ENCODE results near the gene GCK.

Gene GCK

DNA sequence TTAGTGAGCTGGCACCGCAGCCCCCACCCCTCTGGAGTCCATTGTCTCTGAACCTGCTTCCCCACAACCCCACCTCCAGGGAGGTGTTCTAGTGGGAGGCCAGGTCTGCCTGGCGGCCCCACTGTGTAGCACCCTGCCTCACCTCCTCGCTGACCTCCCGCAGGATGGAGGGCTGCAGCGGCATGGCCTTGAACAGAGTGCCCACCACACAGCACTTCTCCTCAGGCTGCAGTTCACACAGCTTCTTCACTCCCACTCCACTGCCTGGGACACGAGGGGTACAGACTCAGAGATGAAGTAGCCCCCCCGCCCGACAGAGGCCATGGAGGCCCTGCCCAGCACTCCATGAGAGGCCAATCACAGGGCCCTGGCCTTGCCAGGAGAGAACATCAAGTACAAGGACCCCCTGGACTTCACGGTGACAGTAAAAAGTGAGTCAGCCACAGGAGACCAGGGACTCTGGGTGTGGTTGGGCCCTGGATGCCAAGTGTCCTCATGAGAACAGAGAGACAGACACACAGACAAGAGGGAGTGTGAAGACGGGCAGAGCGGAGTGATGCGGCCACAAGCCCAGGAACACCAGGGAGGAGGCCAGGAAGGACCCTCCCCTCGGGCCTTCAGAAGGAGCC is 71.3 kb downstream of the GCK start:
- no peak for DNase-seq (ENCODE audit: low read depth, low spot score)

DNA sequence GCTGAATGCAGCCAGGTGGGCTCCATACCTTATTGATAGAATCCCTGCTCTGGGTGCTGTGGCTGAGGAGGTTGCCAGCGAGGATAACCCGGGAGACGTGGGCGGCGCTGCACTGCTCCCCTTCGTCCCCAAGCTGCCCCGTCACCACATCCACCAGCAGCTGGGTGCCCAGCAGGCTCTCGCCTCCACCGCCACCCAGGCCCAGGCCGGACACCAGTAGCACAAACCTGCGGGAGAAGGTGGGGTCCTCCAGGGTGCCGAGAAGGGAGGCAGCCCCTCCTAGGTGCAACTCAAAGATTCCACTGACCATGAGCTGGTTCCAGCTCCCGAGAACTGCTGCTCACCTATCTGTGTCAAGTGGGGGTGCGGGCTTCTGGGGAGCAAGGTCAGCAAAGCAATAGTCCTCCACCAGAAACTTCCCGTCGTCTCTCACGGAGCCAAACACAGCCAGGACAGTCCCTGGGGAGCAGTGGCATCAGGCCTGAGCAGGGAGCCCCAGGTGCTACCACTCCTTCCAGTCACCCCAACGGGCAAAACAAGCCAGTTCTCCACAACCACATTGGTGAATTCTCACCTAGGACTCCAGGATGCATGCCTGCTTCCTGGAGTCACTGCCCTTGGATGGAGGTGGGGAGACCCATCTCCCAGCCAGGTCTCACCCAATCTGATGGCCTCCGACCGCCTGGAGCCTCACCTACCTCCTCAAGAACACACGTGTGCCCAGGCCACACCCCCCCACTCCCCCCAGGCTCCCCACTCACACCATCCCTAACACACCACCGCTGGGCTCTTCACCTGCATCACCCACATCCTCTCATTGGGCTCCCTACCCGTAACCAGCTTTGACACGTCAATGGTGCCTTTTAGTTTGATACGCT is 72.2 kb downstream of the GCK start:
- no peak for DNase-seq (ENCODE audit: low read depth, low spot score)

DNA sequence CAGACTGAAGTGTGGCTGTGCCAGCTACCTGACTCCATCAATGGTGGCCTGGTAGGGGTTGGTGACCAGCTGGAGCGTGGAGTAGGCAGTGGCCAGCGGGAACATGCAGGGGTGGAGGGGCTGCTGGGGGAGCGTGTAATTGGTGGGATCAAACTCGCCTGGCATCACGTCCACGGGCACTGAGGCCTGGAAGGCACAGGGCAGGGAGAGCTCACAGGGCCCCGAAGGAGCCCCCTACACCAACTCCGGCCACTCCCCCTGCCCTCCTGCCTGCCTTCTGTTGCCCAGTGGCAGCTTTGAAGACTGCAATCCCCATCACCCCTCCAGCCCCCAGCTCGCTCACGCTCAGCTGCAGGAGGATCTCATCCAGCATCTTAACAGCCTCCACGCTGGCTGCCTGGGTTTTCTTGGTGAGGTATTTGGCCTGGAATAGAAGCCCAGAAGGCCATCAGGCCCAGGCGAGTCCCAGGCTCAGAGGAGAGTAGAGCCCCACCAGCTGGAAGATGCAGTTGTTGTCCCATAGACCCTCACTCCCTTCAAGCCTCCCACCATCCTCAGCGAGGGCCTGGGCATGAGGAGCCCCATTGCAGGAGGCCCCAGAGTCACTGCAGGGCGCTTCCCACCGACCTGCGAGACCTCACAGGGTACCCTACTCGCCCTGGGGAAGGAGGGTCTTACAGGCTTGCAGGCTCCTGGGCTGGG is 73.0 kb downstream of the GCK start:
- no peak for DNase-seq (ENCODE audit: low read depth, low spot score)

GRCh38 chr7:44114586-44115310 is 74.5 kb downstream of the GCK start:
- DNase-seq (ENCODE audit: low read depth, low spot score): no peak

DNA sequence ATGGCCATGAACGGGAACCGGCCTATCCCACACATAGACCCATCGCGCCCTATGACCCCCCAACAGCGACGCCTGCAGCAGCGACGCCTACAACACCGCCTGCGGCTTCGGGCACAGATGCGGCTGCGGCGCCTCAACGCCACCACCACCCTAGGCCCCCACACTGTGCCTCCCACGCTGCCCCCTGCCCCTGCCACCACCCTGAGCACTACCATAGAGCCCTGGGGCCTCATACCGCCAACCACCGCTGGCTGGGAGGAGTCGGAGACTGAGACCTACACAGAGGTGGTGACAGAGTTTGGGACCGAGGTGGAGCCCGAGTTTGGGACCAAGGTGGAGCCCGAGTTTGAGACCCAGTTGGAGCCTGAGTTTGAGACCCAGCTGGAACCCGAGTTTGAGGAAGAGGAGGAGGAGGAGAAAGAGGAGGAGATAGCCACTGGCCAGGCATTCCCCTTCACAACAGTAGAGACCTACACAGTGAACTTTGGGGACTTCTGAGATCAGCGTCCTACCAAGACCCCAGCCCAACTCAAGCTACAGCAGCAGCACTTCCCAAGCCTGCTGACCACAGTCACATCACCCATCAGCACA is 75.4 kb downstream of the GCK start:
- no peak for DNase-seq (ENCODE audit: low read depth, low spot score)

- DNase-seq (ENCODE audit: low read depth, low spot score): no peak
Measured at GRCh38 chr7:44112997-44113763, 76.1 kb downstream of the GCK start.

GRCh38 chr7:44112231-44112996 is 76.8 kb downstream of the GCK start:
- no peak for DNase-seq (ENCODE audit: low read depth, low spot score)

DNA sequence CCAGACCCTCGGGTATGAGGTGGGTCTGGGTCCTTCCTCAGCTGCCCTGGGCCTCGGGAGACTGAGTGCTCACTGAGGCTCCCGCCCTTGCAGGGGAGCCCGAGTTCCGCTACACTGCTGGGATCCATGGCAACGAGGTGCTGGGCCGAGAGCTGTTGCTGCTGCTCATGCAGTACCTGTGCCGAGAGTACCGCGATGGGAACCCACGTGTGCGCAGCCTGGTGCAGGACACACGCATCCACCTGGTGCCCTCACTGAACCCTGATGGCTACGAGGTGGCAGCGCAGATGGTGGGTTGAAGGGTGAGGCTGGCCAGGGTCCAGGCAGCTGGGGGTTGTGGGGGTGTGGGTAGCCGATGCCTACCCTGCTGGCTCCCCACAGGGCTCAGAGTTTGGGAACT is 77.5 kb downstream of the GCK start:
- no peak for DNase-seq (ENCODE audit: low read depth, low spot score)

DNA sequence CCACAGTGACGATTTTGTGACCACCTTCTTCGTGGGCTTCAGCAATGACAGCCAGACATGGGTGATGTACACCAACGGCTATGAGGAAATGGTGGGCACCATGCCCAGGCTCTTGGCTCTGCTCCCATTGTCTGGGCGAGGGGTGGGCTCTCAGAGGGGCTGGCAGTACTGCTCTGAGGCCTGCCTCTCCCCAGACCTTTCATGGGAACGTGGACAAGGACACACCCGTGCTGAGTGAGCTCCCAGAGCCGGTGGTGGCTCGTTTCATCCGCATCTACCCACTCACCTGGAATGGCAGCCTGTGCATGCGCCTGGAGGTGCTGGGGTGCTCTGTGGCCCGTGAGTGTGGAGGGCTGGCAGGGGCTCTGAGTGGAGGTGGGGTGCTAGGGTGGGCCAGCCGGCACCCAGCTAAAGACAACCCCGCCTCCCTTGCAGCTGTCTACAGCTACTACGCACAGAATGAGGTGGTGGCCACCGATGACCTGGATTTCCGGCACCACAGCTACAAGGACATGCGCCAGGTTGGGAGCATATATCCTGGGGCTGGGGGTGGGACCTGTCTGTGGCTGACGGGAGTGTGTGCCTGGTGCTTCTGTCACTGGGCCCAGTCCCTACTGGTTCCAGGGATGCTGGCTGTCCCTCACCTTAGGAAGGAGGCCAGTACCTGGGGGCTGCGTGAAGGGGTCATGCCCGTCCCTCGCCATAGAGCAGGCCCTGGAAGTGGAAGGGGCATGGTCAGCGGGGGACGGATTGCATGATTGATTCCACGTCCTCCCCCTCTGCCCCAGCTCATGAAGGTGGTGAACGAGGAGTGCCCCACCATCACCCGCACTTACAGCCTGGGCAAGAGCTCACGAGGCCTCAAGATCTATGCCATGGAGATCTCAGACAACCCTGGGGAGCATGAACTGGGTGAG is 78.3 kb downstream of the GCK start:
- DNase-seq (ENCODE audit: low read depth, low spot score): no peak

GRCh38 chr7:44109991-44110390 is 79.2 kb downstream of the GCK start:
- DNase-seq (ENCODE audit: low read depth, low spot score): no peak

- no peak for DNase-seq (ENCODE audit: low read depth, low spot score)
Measured at GRCh38 chr7:44108768-44109750, 80.2 kb downstream of the GCK start.

GRCh38 chr7:44107961-44108767 is 81.1 kb downstream of the GCK start:
- no peak for DNase-seq (ENCODE audit: low read depth, low spot score)

DNA sequence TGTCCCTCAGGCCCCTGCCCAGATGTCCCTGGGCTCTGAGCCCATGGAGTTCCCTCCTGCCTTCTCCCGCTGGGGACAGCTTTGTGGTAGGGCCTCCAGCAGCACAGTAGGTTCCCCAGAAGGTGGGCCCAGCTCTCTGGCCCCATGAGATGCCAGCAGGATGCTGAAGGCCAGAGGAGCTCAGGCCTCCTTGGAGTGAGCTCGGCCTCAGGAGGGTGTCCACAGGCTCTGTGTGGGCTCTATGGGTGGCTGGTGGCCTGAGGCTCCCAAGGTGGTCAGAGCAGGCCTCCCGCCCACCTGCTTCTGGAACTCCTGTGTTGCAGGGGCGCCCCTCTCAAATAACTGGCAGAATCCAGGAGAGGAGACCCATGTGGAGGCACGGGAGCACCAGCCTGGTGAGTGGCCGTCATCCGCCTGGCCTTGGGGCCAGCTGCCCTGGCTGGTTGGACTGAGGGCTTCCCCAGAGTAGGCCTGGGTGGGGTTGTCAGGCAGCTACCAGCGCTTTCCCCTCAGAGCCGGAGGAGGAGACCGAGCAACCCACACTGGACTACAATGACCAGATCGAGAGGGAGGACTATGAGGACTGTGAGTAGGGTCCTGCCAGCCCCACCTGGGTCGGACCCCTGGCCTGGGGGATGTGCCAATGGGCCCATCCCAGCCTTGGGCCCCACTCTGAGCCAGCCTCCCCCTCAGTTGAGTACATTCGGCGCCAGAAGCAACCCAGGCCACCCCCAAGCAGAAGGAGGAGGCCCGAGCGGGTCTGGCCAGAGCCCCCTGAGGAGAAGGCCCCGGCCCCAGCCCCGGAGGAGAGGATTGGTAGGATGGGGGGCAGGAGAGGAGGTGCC is 81.9 kb downstream of the GCK start:
- DNase-seq (ENCODE audit: low read depth, low spot score): no peak

GRCh38 chr7:44106311-44107065 is 82.8 kb downstream of the GCK start:
- DNase-seq (ENCODE audit: low read depth, low spot score): no peak

DNA sequence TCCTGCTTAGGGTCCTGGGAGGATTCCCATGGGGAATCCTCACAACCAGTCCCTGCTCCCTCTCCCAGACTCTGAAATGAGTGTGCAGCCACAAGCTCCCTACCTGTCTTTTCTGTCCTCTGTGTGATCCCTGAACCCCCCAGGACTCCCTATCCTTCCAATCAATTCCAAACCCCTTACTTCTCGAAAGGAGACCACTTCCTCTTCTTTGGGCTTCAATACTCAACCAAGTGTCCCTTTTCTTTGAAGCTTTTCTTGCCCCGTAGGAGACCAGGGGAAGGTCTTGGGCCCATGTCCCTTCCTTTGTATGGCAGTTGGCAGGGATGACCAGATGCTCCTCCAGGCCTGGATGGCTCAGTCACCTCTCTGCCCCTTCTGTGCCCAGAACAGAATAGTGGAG is 83.4 kb downstream of the GCK start:
- no peak for DNase-seq (ENCODE audit: low read depth, low spot score)

All from activated naive CD8-positive, alpha-beta T cell treated with anti-CD3 and anti-CD28 coated beads, Interleukin-2, amount 50 U/mL, for 16 hours (primary cell).